Peyer's patch (tissue), 4 donors: ENCODE measurements around the gene CARMIL3. TPM values are rescaled to one million over a fixed set of nuclear protein-coding genes. Genes with fewer than 3 reads are reported as not detected.

Source experiments
- DNase-seq, 3 donors: peaks; one replicate each; pipeline ENCODE4 v3.0.0-alpha.2; 2017 to 2019
- H3K27ac ChIP-seq, 4 donors: fragments of 200-600 bp; sonication (generic); one replicate each; pipeline ENCODE4 v1.5.1; 2016 to 2019
- H3K27me3 ChIP-seq, 2 donors: fragments of 200-600 bp; sonication (generic); one replicate each; pipeline ENCODE4 v1.5.1; 2019
- H3K36me3 ChIP-seq, 3 donors: fragments of 200-600 bp; sonication (generic); one replicate each; pipeline ENCODE4 v1.5.1; 2016 to 2019
- H3K4me1 ChIP-seq, 4 donors: fragments of 200-600 bp; sonication (generic); one replicate each; pipeline ENCODE4 v1.5.1; 2016 to 2019
- H3K4me3 ChIP-seq, 4 donors: fragments of 200-600 bp; sonication (generic); 1 replicate in 3 of 4; 2 replicates in 1 of 4; pipeline ENCODE4 v1.5.1; 2016 to 2019; ENCODE audit warnings: mild to moderate bottlenecking in 1 of 4
- H3K9me3 ChIP-seq, 4 donors: fragments of 200-600 bp; sonication (generic); one replicate each; pipeline ENCODE4 v1.5.1; 2016 to 2019; ENCODE audit warnings: mild to moderate bottlenecking in 1 of 4
- POLR2A ChIP-seq, 2 donors: fragments of 450-650 bp; IDR thresholded peaks; one replicate each; pipeline ENCODE4 v1.5.1; 2017; ENCODE audit warnings: antibody characterized with exemption in 2 of 2, mild to moderate bottlenecking in 2 of 2, moderate library complexity in 2 of 2
- total RNA-seq, 4 donors: library from RNA; depleted of rRNA; stranded (reverse); fragments of >200 nt; gene quantifications; one replicate each; pipeline ENCODE4 v1.1.0, GENCODE V29; 2016
- TF ChIP-seq, protein P1 (sequence below), 6 experiments: fragments of 450-650 bp in 4 of 6; fragments of 200-600 bp in 2 of 6; sonication (generic) in 1 of 6; IDR thresholded peaks; one replicate each; pipeline ENCODE4 v1.5.1; 2017 to 2019; ENCODE audit warnings: antibody characterized with exemption in 6 of 6, mild to moderate bottlenecking in 3 of 6, moderate library complexity in 1 of 6

Gene CARMIL3
- total RNA-seq, 4 donors from 2014 or later, result 1.3 to 5.8 (median 2.8) TPM

DNA sequence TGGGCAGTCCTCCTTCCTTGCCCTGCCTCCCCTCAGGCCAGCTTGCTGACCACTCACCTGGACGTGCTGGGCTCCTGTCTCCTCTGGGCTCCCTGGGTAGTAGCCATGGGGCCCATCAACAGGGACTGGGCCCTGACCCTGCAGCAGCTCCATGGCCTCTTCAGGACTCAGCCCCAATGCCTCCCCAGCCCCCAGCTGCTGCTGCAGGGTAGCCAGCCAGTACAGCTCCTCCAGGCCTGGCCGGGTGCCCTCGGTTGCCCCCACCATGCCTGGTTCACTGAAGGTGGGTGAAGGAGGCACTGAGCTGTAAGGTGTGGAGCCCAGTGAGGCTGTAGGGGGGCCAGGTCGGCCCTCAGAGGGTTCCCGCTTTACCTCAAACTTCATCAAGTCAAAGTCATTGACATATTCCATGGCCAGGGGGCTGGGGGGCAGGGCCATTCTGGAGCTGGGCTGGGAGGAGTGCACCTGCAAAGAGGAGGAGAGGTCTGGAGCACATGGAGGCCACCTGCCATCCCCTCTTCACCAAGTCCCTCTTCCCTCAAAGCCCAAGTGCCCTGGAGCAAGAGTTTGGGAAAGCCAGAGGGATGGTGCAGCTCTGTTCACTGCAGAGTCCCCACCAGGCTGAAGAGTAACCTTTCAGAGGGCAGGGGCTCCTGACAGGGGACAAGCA lies 30.7 kb downstream of the CARMIL3 start:
- Histone ChIP-seq H3K27ac (no peak overlapping the region), H3K4me1 (peaks cover 0 to 12% (median 5%) of the 10 kb centered on the region in 4 donors), H3K4me3 (no peak overlapping the region), H3K9me3 (no peaks in the 10 kb centered on the region), H3K27me3 (no peaks in the 10 kb centered on the region), H3K36me3 (no peaks in the 10 kb centered on the region)
- no peak for DNase-seq
- TF ChIP-seq, protein P1, sequence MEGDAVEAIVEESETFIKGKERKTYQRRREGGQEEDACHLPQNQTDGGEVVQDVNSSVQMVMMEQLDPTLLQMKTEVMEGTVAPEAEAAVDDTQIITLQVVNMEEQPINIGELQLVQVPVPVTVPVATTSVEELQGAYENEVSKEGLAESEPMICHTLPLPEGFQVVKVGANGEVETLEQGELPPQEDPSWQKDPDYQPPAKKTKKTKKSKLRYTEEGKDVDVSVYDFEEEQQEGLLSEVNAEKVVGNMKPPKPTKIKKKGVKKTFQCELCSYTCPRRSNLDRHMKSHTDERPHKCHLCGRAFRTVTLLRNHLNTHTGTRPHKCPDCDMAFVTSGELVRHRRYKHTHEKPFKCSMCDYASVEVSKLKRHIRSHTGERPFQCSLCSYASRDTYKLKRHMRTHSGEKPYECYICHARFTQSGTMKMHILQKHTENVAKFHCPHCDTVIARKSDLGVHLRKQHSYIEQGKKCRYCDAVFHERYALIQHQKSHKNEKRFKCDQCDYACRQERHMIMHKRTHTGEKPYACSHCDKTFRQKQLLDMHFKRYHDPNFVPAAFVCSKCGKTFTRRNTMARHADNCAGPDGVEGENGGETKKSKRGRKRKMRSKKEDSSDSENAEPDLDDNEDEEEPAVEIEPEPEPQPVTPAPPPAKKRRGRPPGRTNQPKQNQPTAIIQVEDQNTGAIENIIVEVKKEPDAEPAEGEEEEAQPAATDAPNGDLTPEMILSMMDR (IDR thresholded peaks at IDR 0.05), result no peak
- no peak for TF ChIP-seq POLR2A (IDR thresholded peaks at IDR 0.05)

DNA sequence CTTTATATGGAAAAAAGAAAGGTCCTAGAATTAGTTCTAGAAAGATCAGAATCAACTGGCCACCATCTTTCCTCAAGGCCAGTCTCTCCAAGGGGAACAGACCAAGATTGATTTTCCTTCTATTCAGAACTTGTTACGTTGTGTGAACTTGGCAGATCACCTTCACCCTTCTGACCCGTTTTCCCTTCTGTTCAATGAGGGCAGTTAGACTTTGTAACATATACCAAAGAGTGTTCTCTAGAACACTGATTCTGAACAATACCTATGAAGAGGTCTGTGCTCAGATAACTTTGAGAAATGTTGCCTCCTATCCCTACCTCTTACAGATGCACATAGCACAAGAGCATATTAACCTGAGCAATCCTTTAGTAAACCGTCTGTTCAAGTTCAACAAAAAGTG lies 31.7 kb downstream of the CARMIL3 start:
- H3K36me3 ChIP-seq, result no peaks in the 10 kb centered on the region
- no peaks in the 10 kb centered on the region for H3K27me3 ChIP-seq
- H3K4me3 ChIP-seq, result no peak overlapping the region
- H3K27ac ChIP-seq, result no peak overlapping the region
- H3K9me3 ChIP-seq, result no peaks in the 10 kb centered on the region
- no peak for TF ChIP-seq POLR2A (IDR thresholded peaks at IDR 0.05)
- TF ChIP-seq, protein P1 (IDR thresholded peaks at IDR 0.05), result no peak
- DNase-seq, result no peak
- H3K4me1 ChIP-seq, result peaks cover 0 to 12% (median 5%) of the 10 kb centered on the region in 4 donors

DNA sequence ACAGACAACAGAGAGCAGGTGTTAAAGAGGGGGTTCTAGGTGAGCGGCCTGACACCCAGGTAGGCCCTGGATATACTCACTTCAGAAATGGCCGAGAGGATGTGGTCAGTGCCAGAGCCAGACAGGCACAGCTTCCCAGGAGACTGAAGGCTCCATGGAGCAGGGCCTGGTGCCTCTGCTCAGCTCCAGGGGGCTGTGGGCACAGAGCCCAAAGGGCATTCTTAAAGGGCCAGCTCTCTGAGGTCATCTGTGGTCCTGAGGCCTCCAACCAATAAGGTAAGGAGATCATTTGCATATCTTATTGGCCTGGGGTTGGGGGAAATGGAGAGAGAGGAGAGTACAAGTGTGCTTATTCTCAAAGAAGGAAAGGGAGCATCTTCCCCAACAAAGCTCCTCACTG lies 32.6 kb downstream of the CARMIL3 start:
- DNase-seq, result no peak
- no peaks in the 10 kb centered on the region for H3K36me3 ChIP-seq

DNA sequence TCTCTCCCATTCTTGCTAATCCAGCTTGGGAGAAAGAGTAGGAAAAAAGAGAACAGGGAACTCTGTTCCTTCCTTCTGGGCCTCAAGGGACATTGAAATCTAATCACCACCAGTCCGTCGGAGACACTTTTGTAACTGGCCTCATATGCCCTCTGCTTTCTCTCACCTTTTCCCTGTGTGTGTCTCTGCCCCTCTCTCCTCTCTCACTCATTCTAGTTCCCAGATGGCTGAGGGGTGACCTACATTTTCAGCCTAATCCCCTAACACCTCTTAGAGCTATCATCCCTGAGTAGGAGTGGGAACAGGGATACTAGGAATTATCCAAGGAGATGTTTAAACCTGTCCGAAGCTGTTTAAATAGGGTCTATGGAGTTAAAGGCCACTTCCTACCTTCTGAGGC lies 33.4 kb downstream of the CARMIL3 start:
- H3K27me3 ChIP-seq, result no peaks in the 10 kb centered on the region
- no peak for DNase-seq
- no peaks in the 10 kb centered on the region for H3K36me3 ChIP-seq
- no peaks in the 10 kb centered on the region for H3K9me3 ChIP-seq
- TF ChIP-seq POLR2A (IDR thresholded peaks at IDR 0.05), result no peak
- TF ChIP-seq, protein P1 (IDR thresholded peaks at IDR 0.05), result no peak
- no peak overlapping the region for H3K27ac ChIP-seq
- peaks cover 0 to 9% (median 5%) of the 10 kb centered on the region in 4 donors for H3K4me1 ChIP-seq
- no peak overlapping the region for H3K4me3 ChIP-seq

More for the DNA sequence above, 32.6 kb downstream of the CARMIL3 start:
- Histone ChIP-seq H3K27me3 (no peaks in the 10 kb centered on the region), H3K4me3 (no peak overlapping the region), H3K27ac (no peak overlapping the region), H3K9me3 (no peaks in the 10 kb centered on the region), H3K4me1 (peaks cover 0 to 12% (median 5%) of the 10 kb centered on the region in 4 donors)
- no peak for TF ChIP-seq POLR2A (IDR thresholded peaks at IDR 0.05)
- TF ChIP-seq, protein P1 (IDR thresholded peaks at IDR 0.05), result no peak

DNA sequence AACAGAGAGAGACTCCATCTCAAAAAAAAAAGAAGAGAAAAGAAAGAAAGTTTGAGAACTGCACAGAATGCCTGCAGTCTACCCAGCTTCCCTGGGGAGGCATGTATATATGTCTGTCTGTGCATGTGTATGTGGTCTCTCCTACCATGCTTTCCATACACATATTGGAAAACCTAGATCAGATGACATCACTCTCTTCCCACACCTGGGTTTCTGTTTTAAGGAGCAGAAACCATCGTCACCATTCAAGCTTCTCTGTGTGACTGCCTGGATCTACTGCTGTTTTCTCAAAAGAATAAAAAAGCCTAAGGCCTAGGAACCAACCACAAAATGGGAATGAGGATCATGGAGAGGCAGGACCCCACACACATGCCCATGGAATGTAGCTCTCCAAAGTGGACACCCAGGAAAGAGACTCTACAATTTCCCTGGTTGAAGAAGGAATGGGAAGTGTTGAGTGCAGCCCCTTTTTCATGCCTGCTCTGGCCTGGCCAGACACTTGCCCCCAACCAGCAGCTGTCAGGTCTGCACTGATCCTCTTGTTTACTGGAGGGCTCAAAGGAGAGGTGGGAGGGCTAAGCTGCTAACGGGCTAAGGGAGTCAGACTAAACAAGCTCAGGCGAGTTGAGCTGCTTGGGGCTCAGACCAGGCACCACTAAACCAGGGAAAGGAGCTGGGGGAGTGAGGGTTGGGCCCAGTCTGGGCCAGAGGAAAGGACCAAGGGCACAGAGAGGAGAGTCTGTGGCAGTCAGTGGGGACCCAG lies 34.6 kb downstream of the CARMIL3 start:
- TF ChIP-seq, protein P1 (IDR thresholded peaks at IDR 0.05), result no peak
- TF ChIP-seq POLR2A (IDR thresholded peaks at IDR 0.05), result no peak
- Histone ChIP-seq H3K36me3 (no peaks in the 10 kb centered on the region), H3K27me3 (no peaks in the 10 kb centered on the region), H3K9me3 (no peaks in the 10 kb centered on the region), H3K4me3 (no peak overlapping the region), H3K4me1 (peaks cover 0 to 8% (median 5%) of the 10 kb centered on the region in 4 donors), H3K27ac (no peak overlapping the region)
- DNase-seq, result peak in 1 of 3 donors; percentile 7
